Mucosa of descending colon (tissue), 3 donors: ENCODE results near the gene THSD7A. TPM values are rescaled to one million over a fixed set of nuclear protein-coding genes. Genes with fewer than 3 reads are reported as not detected.

Source experiments
- ATAC-seq: fragments of 200-7000 bp; cut with Tn5 transposase; one replicate; pipeline ENCODE4 v1.9.1; 2020; ENCODE audit warnings: mild to moderate bottlenecking, moderate library complexity
- DNase-seq, 3 donors: peaks; one replicate each; pipeline ENCODE4 v3.0.0-alpha.2; 2020
- H3K36me3 ChIP-seq: fragments of 200-600 bp; one replicate; pipeline ENCODE4 v1.8.0; 2021; ENCODE audit warnings: low read depth, mild to moderate bottlenecking
- H3K4me1 ChIP-seq: fragments of 200-600 bp; one replicate; pipeline ENCODE4 v1.8.0; 2021; ENCODE audit warnings: low read depth, mild to moderate bottlenecking
- H3K4me3 ChIP-seq: fragments of 200-600 bp; one replicate; pipeline ENCODE4 v1.8.0; 2021; ENCODE audit warnings: mild to moderate bottlenecking
- H3K9me3 ChIP-seq: fragments of 200-600 bp; one replicate; pipeline ENCODE4 v1.8.0; 2021; ENCODE audit warnings: mild to moderate bottlenecking
- CTCF ChIP-seq: fragments of 200-600 bp; IDR thresholded peaks from one replicate; pipeline ENCODE4 v1.8.0; 2022; ENCODE audit warnings: antibody characterized with exemption, mild to moderate bottlenecking
- intact Hi-C, 2 donors: fragments of 100-400 bp; cut with DNase I in 1 of 2; cut with micrococcal nuclease in 1 of 2; formaldehyde crosslinking; loops; one replicate each; pipeline versions ENCODE4 v1.11.0 to v1.11.1; 2022; cut with DNase I, micrococcal nuclease
- total RNA-seq, 3 donors: library from RNA; stranded (reverse); fragmentation: NEBNext Ultra II Directional in 2 of 3; extraction: Animal tissue kit (Norgen Biotek cat#: 25700) in 2 of 3; gene quantifications; one replicate each; pipeline versions ENCODE4 v1.2.1 to v1.2.4, GENCODE V29; 2021 to 2023
- donor health status: DM: no; HTN: no; CAD: no; lungs with moderate emphysema.
- donor health status: DM: no; HTN: no; CAD: no.
- donor health status: DM: no; HTN: yes; CAD: no.

The THSD7A gene
- total RNA-seq, 3 donors from 2014 or later: 1.0 to 5.4 (median 3.4) TPM

GRCh38 chr7:11858622-11859302, 26.8 kb upstream of the THSD7A start:
- no peak for ATAC-seq
- intact Hi-C loops: no loop called here
- TF ChIP-seq CTCF: no peak
- Histone ChIP-seq H3K4me1 (no peaks in the 10 kb centered on the region), H3K36me3 (no peaks in the 10 kb centered on the region), H3K9me3 (no peaks in the 10 kb centered on the region), H3K4me3 (no peak overlapping the region)
- DNase-seq: no peak

GRCh38 chr7:11858026-11858425, 26.0 kb upstream of the THSD7A start:
- DNase-seq (no peak), ATAC-seq (no peak)
- Histone ChIP-seq H3K4me1 (no peaks in the 10 kb centered on the region), H3K4me3 (no peak overlapping the region), H3K9me3 (no peaks in the 10 kb centered on the region), H3K36me3 (no peaks in the 10 kb centered on the region)
- intact Hi-C loops: no loop called here
- TF ChIP-seq CTCF: no peak

GRCh38 chr7:11848251-11848650, 16.3 kb upstream of the THSD7A start:
- Histone ChIP-seq H3K9me3 (no peaks in the 10 kb centered on the region), H3K4me3 (no peak overlapping the region), H3K36me3 (no peaks in the 10 kb centered on the region), H3K4me1 (no peaks in the 10 kb centered on the region)
- intact Hi-C loops: no loop called here
- no peak for TF ChIP-seq CTCF
- DNase-seq (no peak), ATAC-seq (no peak)

- no peak for ATAC-seq
- TF ChIP-seq CTCF: no peak
- no peaks in the 10 kb centered on the region for H3K4me1 ChIP-seq
- H3K4me3 ChIP-seq: no peak overlapping the region
- DNase-seq: no peak
- H3K9me3 ChIP-seq: no peaks in the 10 kb centered on the region
- intact Hi-C loops: no loop called here
- H3K36me3 ChIP-seq: no peaks in the 10 kb centered on the region
These were observed 15.3 kb upstream of the THSD7A start for GRCh38 chr7:11847336-11847735.

- intact Hi-C loops: no loop called here
- DNase-seq: no peak
- no peaks in the 10 kb centered on the region for H3K4me1 ChIP-seq
- no peaks in the 10 kb centered on the region for H3K9me3 ChIP-seq
- no peaks in the 10 kb centered on the region for H3K36me3 ChIP-seq
- no peak overlapping the region for H3K4me3 ChIP-seq
- no peak for ATAC-seq
- no peak for TF ChIP-seq CTCF
These were observed 14.5 kb upstream of the THSD7A start for GRCh38 chr7:11846361-11846955.
